IMR-90 (cell line): Measurements from ENCODE around the gene MPP2. TPM values are rescaled to one million over a fixed set of nuclear protein-coding genes. Genes with fewer than 3 reads are reported as not detected.

Experiments
- ATAC-seq: fragments of 200-7000 bp; cut with Tn5 transposase; 2 replicates; pipeline ENCODE4 v1.9.1; 2020; ENCODE audit warnings: low read depth, mild to moderate bottlenecking, moderate library complexity
- BruUV-seq: library from RNA; stranded (reverse); fragments of 400-500 nt; replicated peaks from 2 replicates; lab custom pipeline; 2021; lab: Mats Ljungman, UMichigan
- CTCF ChIA-PET: fragments of 300-600 bp; formaldehyde crosslinking; extraction: SDS; loops from one replicate; lab custom pipeline; 2021; ENCODE audit warnings: antibody characterized with exemption; lab: Yijun Ruan, JAX
- POLR2A ChIA-PET: fragments of 300-600 bp; sonication (Branson Sonifier 250); formaldehyde crosslinking; loops from one replicate; lab custom pipeline; 2022; ENCODE audit warnings: antibody characterized with exemption; ENCODE audit not compliant: unreplicated experiment; lab: Charles Lee
- DNase-seq: peaks from one replicate; pipeline ENCODE4 v3.0.0; 2013
- H2AFZ ChIP-seq: replicated peaks from 2 replicates; pipeline ENCODE3; 2013; ENCODE audit warnings: low read length, mild to moderate bottlenecking; ENCODE audit not compliant: poor library complexity
- H2AK5ac ChIP-seq: 2 replicates; pipeline ENCODE4 v1.6.1; 2013; ENCODE audit warnings: low read depth, low read length, inconsistent platforms
- H2AK9ac ChIP-seq: replicated peaks from 2 replicates; pipeline ENCODE3; 2013; ENCODE audit warnings: mild to moderate bottlenecking, low read depth, low read length, moderate library complexity; ENCODE audit not compliant: poor library complexity
- H2BK120ac ChIP-seq: 2 replicates; pipeline ENCODE4 v1.6.1; 2013; ENCODE audit warnings: low read depth, low read length, inconsistent platforms
- H2BK15ac ChIP-seq: 3 replicates; pipeline ENCODE4 v1.6.1; 2013; ENCODE audit warnings: low read depth, low read length, inconsistent platforms
- H2BK20ac ChIP-seq: 2 replicates; pipeline ENCODE4 v1.6.1; 2013; ENCODE audit warnings: low read depth, mild to moderate bottlenecking, inconsistent platforms, low read length, moderate library complexity
- H2BK5ac ChIP-seq: 2 replicates; pipeline ENCODE4 v1.6.1; 2013; ENCODE audit warnings: mild to moderate bottlenecking, low read depth, low read length, inconsistent platforms; ENCODE audit not compliant: poor library complexity, severe bottlenecking
- H3K14ac ChIP-seq: replicated peaks from 2 replicates; pipeline ENCODE4 v1.6.1; 2013; ENCODE audit warnings: low read depth, low read length, inconsistent platforms
- H3K18ac ChIP-seq: 2 replicates; pipeline ENCODE4 v1.6.1; 2013; ENCODE audit warnings: low read depth, low read length, control low read depth
- H3K23ac ChIP-seq: 2 replicates; pipeline ENCODE4 v1.6.1; 2013; ENCODE audit warnings: low read depth, low read length, inconsistent platforms
- H3K27ac ChIP-seq: 2 replicates; pipeline ENCODE4 v1.5.1; 2013; ENCODE audit warnings: mild to moderate bottlenecking, control low read depth, low read length; ENCODE audit not compliant: insufficient read depth
- H3K27me3 ChIP-seq: 2 replicates; pipeline ENCODE4 v1.6.1; 2013; ENCODE audit warnings: low read length; ENCODE audit not compliant: control insufficient read depth, insufficient read depth
- H3K36me3 ChIP-seq: 2 replicates; pipeline ENCODE4 v1.6.1; 2013; ENCODE audit warnings: low read length, mixed read lengths; ENCODE audit not compliant: control insufficient read depth, insufficient read depth
- H3K4ac ChIP-seq: 2 replicates; pipeline ENCODE4 v1.6.1; 2013; ENCODE audit warnings: low read depth, low read length, inconsistent platforms
- H3K4me1 ChIP-seq: 2 replicates; pipeline ENCODE4 v1.6.1; 2013; ENCODE audit warnings: low read length, mixed read lengths; ENCODE audit not compliant: control insufficient read depth, insufficient read depth
- H3K4me2 ChIP-seq: 2 replicates; pipeline ENCODE4 v1.6.1; 2013; ENCODE audit warnings: low read depth, mild to moderate bottlenecking, control low read depth, low read length, moderate library complexity
- H3K4me3 ChIP-seq: 2 replicates; pipeline ENCODE4 v1.5.1; 2013; ENCODE audit warnings: low read depth, mild to moderate bottlenecking, control low read depth, low read length, moderate library complexity; ENCODE audit not compliant: insufficient read depth
- H3K56ac ChIP-seq: 2 replicates; pipeline ENCODE4 v1.6.1; 2013; ENCODE audit warnings: low read length, inconsistent platforms; ENCODE audit not compliant: insufficient read depth; ENCODE audit errors: extremely low read depth
- H3K79me1 ChIP-seq, 2 experiments: 2 replicates each; pipeline ENCODE4 v1.6.1; 2013; ENCODE audit warnings: low read length in 2 of 2, inconsistent platforms in 1 of 2, low read depth in 1 of 2
- H3K9ac ChIP-seq: 2 replicates; pipeline ENCODE4 v1.6.1; 2013; ENCODE audit warnings: low read depth, low read length, control low read depth
- H3K9me1 ChIP-seq: 2 replicates; pipeline ENCODE4 v1.6.1; 2013; ENCODE audit warnings: low read length, inconsistent platforms; ENCODE audit not compliant: insufficient read depth
- H3K9me3 ChIP-seq: 2 replicates; pipeline ENCODE4 v1.6.1; 2013; ENCODE audit warnings: low read length; ENCODE audit not compliant: control insufficient read depth, insufficient read depth
- H4K20me1 ChIP-seq: 2 replicates; pipeline ENCODE4 v1.6.1; 2013; ENCODE audit warnings: low read length, inconsistent platforms; ENCODE audit not compliant: insufficient read depth
- H4K5ac ChIP-seq: 2 replicates; pipeline ENCODE4 v1.6.1; 2013; ENCODE audit warnings: mild to moderate bottlenecking, low read depth, low read length, control low read depth
- H4K8ac ChIP-seq, 2 experiments: 2 replicates each; pipeline ENCODE4 v1.6.1; 2013; ENCODE audit warnings: low read depth in 2 of 2, low read length in 2 of 2, control low read depth in 1 of 2, inconsistent platforms in 1 of 2
- H4K91ac ChIP-seq: 2 replicates; pipeline ENCODE4 v1.6.1; 2013; ENCODE audit warnings: low read depth, low read length, inconsistent platforms; ENCODE audit not compliant: insufficient read depth
- BHLHE40 ChIP-seq: fragments of 150-350 bp; IDR thresholded peaks from 2 replicates; pipeline ENCODE4 v1.6.1; 2016; ENCODE audit warnings: mild to moderate bottlenecking, low read depth, low read length
- CEBPB ChIP-seq: IDR thresholded peaks from 2 replicates; pipeline ENCODE4 v1.6.1; 2012; ENCODE audit warnings: low read depth, low read length, improper control_type of control experiment
- CHD1 ChIP-seq: IDR thresholded peaks from 2 replicates; pipeline ENCODE4 v1.6.1; 2012; ENCODE audit warnings: low read depth, low read length, improper control_type of control experiment
- FOS ChIP-seq: fragments of 150-350 bp; IDR thresholded peaks from 2 replicates; pipeline ENCODE4 v1.6.1; 2016; ENCODE audit warnings: low read depth, low read length
- MAFK ChIP-seq: IDR thresholded peaks from 2 replicates; pipeline ENCODE4 v1.6.1; 2012; ENCODE audit warnings: low read depth, low read length, improper control_type of control experiment
- MAZ ChIP-seq: IDR thresholded peaks from 2 replicates; pipeline ENCODE4 v1.6.1; 2012; ENCODE audit warnings: low read depth, mild to moderate bottlenecking, low read length, improper control_type of control experiment, moderate library complexity, borderline replicate concordance
- MXI1 ChIP-seq: IDR thresholded peaks from 2 replicates; pipeline ENCODE4 v1.6.1; 2012; ENCODE audit warnings: low read depth, mild to moderate bottlenecking, low read length, moderate library complexity, borderline replicate concordance
- NFE2L2 ChIP-seq: fragments of 150-350 bp; IDR thresholded peaks from 2 replicates; pipeline ENCODE4 v1.6.1; 2016; ENCODE audit warnings: low read depth, mild to moderate bottlenecking, low read length
- POLR2A ChIP-seq: IDR thresholded peaks from 2 replicates; pipeline ENCODE4 v1.6.1; 2012; ENCODE audit warnings: mild to moderate bottlenecking, low read depth, low read length
- RAD21 ChIP-seq: IDR thresholded peaks from 2 replicates; pipeline ENCODE4 v1.6.1; 2012; ENCODE audit warnings: low read length, improper control_type of control experiment
- RCOR1 ChIP-seq: IDR thresholded peaks from 2 replicates; pipeline ENCODE4 v1.6.1; 2012; ENCODE audit warnings: mild to moderate bottlenecking, low read length, improper control_type of control experiment; ENCODE audit not compliant: insufficient replicate concordance
- RFX5 ChIP-seq: IDR thresholded peaks from 2 replicates; pipeline ENCODE4 v1.8.0; 2012; ENCODE audit warnings: low read depth, mild to moderate bottlenecking, low read length, moderate library complexity
- SMC3 ChIP-seq: fragments of 150-350 bp; IDR thresholded peaks from 2 replicates; pipeline ENCODE4 v1.6.1; 2016; ENCODE audit warnings: low read depth, mild to moderate bottlenecking, antibody characterized with exemption, low read length, moderate library complexity
- WGBS, 2 experiments: methylation state at CpG; one replicate each; pipeline versions ENCODE4 v1.1.5 to v1.1.7; 2013; ENCODE audit warnings: missing lambda C conversion rate in 2 of 2; ENCODE audit not compliant: insufficient read length in 1 of 2; ENCODE audit errors: extremely low coverage in 2 of 2; 5-methylcytosine and 5-hydroxymethylcytosine counted together
- dilution Hi-C: fragments of 300-500 bp; cut with HindIII; formaldehyde crosslinking; loops from one replicate; pipeline ENCODE4 v1.14.3; 2018; ENCODE audit warnings: low sequenced_read_pairs; ENCODE audit not compliant: unreplicated experiment
- in situ Hi-C: fragments of 300-500 bp; cut with MboI; formaldehyde crosslinking; loops from 3 replicates; pipeline ENCODE4 v1.14.3; 2019; ENCODE audit warnings: low sequenced_read_pairs, inconsistent platforms, mixed read lengths
- intact Hi-C: fragments of 100-400 bp; cut with micrococcal nuclease; formaldehyde crosslinking; loops from 2 replicates; pipeline ENCODE4 v1.10.0; 2022
- polyA plus RNA-seq, 3 experiments: library from polyadenylated mRNA; depleted of rRNA; stranded (reverse); fragments of >200 nt; gene quantifications; 2 replicates each; pipeline ENCODE4 v1.2.3, GENCODE V29; 2012; ENCODE audit warnings: low replicate concordance in 1 of 3
- total RNA-seq: library from RNA; depleted of rRNA; stranded (reverse); fragments of >200 nt; gene quantifications from 2 replicates; pipeline ENCODE4 v1.2.3, GENCODE V29; 2012
- TF ChIP-seq, protein P1 (sequence below): conservative IDR thresholded peaks from 2 replicates; pipeline ENCODE4 v1.5.1; 2012; ENCODE audit warnings: mild to moderate bottlenecking, low read depth, low read length, improper control_type of control experiment
- TF ChIP-seq, protein P2 (sequence below): fragments of 150-350 bp; IDR thresholded peaks from 2 replicates; pipeline ENCODE4 v1.6.1; 2017; ENCODE audit warnings: mild to moderate bottlenecking, antibody characterized with exemption, low read length, low read depth
- TF ChIP-seq, protein P3 (sequence below): fragments of 150-350 bp; IDR thresholded peaks from 2 replicates; pipeline ENCODE4 v1.6.1; 2016; ENCODE audit warnings: low read depth, mild to moderate bottlenecking, low read length, moderate library complexity, borderline replicate concordance

The MPP2 gene
- total and polyA plus RNA-seq, 2 of the 4 experiments (the other 2 are of a cell fraction): 3.2 to 3.8 TPM

DNA sequence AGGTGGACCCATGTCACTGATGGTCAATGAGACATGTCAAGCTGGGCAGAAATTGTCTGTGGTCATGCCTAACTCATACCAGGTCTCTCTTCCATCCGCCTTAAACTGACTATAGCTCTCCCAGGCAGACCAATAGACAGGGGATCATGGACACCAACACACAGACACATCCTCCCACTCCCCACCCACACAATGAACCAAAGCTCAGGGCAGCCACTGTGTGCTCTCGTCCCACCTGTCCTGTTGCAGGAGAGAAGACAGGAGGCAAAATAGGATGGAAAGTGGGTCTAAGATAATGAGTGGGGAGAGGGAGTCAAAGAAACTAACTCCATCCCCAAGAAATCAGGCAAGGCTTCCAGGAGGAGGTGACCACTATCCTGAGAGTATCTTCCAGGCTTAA is 43.2 kb upstream of the MPP2 start:
- H2BK120ac ChIP-seq: no peak overlapping the region
- H3K18ac ChIP-seq: no peak overlapping the region
- dilution Hi-C loops (no loop called here), in situ Hi-C loops (no loop called here), intact Hi-C loops (no loop called here)
- H3K27ac ChIP-seq: no peak overlapping the region
- no CpG with 5 or more reads among the region's 2 CpGs for WGBS, 2 experiments
- no peak overlapping the region for H4K8ac ChIP-seq
- no peak overlapping the region for H3K4ac ChIP-seq
- no peak overlapping the region for H3K23ac ChIP-seq
- no peaks in the 10 kb centered on the region for H3K9me1 ChIP-seq
- ATAC-seq: no peak
- no peaks in the 10 kb centered on the region for H3K4me1 ChIP-seq
- H3K9me3 ChIP-seq: peaks cover 3% of the 10 kb centered on the region; the same call in 1 of the 2 replicates
- CTCF ChIA-PET: no interaction called here
- no TSS peak for BruUV-seq
- no peak overlapping the region for H3K56ac ChIP-seq
- no peak overlapping the region for H2BK20ac ChIP-seq
- no peak overlapping the region for H2BK5ac ChIP-seq
- no peaks in the 10 kb centered on the region for H3K36me3 ChIP-seq
- POLR2A ChIA-PET: no interaction called here
- no peaks in the 10 kb centered on the region for H3K79me1 ChIP-seq
- no peak overlapping the region for H3K4me2 ChIP-seq
- DNase-seq: no peak
- TF ChIP-seq RCOR1 (no peak), RFX5 (no peak), FOS (no peak), CEBPB (no peak), MXI1 (no peak), SMC3 (no peak), BHLHE40 (no peak), MAFK (no peak), NFE2L2 (no peak), POLR2A (no peak), CHD1 (no peak), RAD21 (no peak), MAZ (no peak)
- TF ChIP-seq, protein P1, sequence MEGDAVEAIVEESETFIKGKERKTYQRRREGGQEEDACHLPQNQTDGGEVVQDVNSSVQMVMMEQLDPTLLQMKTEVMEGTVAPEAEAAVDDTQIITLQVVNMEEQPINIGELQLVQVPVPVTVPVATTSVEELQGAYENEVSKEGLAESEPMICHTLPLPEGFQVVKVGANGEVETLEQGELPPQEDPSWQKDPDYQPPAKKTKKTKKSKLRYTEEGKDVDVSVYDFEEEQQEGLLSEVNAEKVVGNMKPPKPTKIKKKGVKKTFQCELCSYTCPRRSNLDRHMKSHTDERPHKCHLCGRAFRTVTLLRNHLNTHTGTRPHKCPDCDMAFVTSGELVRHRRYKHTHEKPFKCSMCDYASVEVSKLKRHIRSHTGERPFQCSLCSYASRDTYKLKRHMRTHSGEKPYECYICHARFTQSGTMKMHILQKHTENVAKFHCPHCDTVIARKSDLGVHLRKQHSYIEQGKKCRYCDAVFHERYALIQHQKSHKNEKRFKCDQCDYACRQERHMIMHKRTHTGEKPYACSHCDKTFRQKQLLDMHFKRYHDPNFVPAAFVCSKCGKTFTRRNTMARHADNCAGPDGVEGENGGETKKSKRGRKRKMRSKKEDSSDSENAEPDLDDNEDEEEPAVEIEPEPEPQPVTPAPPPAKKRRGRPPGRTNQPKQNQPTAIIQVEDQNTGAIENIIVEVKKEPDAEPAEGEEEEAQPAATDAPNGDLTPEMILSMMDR: no peak
- TF ChIP-seq, protein P2, sequence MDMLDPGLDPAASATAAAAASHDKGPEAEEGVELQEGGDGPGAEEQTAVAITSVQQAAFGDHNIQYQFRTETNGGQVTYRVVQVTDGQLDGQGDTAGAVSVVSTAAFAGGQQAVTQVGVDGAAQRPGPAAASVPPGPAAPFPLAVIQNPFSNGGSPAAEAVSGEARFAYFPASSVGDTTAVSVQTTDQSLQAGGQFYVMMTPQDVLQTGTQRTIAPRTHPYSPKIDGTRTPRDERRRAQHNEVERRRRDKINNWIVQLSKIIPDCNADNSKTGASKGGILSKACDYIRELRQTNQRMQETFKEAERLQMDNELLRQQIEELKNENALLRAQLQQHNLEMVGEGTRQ: no peak
- TF ChIP-seq, protein P3, sequence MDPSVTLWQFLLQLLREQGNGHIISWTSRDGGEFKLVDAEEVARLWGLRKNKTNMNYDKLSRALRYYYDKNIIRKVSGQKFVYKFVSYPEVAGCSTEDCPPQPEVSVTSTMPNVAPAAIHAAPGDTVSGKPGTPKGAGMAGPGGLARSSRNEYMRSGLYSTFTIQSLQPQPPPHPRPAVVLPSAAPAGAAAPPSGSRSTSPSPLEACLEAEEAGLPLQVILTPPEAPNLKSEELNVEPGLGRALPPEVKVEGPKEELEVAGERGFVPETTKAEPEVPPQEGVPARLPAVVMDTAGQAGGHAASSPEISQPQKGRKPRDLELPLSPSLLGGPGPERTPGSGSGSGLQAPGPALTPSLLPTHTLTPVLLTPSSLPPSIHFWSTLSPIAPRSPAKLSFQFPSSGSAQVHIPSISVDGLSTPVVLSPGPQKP: no peak
- H4K5ac ChIP-seq: no peak overlapping the region
- H2AK5ac ChIP-seq: no peak overlapping the region
- no peak overlapping the region for H3K9ac ChIP-seq
- H2AK9ac ChIP-seq: no peak overlapping the region
- H4K20me1 ChIP-seq: 0 out of 2 replicates have a peak, but pooled peaks cover 6% of the 10 kb centered on the region
- H3K4me3 ChIP-seq: no peak overlapping the region
- no peak overlapping the region for H2BK15ac ChIP-seq
- H4K91ac ChIP-seq: no peak overlapping the region
- H3K14ac ChIP-seq: no peak overlapping the region
- H3K27me3 ChIP-seq: peaks cover 61% of the 10 kb centered on the region
- H2AFZ ChIP-seq: no peak overlapping the region
